ENCODE measurements around the gene SEMA3E.
"Not testable (repeated sequence)": the region's sequence is repeated elsewhere in the genome, so short reads cannot be mapped to it uniquely, and the experiment has no call there.

SEMA3E gene

DNA sequence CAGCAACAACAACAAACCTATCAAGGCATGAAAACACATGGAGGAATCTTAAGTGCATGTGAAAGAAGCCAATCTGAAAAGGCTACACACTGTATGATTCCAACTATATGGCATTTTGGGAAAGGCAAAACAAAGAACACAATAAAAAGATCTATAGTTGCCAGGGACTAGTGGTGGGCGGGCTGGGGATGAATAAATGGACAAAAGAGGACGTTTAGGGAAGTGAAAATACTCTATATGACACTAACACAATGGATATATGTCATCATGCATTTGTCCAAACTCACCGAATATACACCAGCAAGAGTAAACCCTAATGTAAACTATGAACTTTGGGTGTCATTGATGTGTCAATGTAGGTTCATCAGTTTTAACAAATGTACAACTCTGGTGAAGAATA lies 89.1 kb downstream of the SEMA3E start:
- no peak for DNase-seq (ENCODE audit: low read depth)

DNA sequence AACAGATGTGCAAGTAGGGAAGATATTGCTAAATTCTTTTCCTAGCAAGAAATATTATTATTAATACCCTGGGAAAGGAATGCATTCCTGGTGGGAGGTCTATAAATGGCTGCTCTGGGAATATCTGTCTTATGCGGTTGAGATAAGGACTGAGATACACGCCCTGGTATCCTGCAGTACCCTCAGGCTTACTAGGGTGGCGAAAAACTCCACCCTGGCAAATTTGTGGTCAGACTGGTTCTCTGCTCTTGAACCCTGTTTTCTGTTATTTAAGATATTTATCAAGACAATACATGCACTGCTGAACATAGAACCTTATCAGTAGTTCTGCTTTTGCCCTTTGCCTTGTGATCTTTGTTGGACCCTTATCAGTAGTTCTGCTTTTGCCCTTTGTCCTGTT lies 96.4 kb downstream of the SEMA3E start:
- DNase-seq (ENCODE audit: low read depth), result not testable (repeated sequence)

DNA sequence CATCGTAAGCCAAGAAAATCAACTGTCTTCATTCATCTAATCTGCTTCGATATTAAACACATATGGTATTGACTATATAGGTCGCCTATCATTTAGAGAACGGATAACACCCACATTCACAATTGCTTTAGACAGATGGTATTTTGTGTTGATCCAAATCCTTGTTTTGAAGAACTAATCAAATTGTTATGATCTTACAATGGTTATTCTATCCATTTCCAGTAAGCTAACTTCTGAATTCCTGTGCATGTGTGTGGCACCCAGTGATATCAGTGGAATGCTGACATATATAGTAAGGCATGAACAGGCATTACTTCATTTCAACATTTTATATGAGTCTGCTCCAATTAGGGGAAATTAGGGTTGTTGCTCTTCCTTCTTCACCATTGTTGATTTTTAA lies 98.8 kb downstream of the SEMA3E start:
- DNase-seq (ENCODE audit: low read depth), result peak; percentile 82

DNA sequence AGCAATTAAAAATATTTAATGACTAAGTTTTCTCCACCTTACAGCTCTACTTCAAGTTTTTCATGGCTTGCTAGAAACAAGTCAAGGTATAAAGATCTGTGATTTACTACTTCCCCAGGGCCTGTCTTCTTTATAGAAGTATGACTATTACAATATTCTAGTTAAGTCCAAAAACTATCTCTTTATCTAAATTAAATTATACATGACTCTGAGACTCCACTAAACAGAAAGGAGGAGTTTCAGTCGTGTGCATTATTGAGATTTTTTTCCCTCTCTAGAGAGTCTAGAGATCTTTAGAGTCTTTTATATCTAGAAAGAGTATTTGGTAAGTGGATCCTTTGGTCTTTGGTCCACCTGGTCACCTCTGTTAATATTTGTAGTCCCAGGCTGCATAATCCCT lies 100.7 kb downstream of the SEMA3E start:
- no peak for DNase-seq (ENCODE audit: low read depth)

DNA sequence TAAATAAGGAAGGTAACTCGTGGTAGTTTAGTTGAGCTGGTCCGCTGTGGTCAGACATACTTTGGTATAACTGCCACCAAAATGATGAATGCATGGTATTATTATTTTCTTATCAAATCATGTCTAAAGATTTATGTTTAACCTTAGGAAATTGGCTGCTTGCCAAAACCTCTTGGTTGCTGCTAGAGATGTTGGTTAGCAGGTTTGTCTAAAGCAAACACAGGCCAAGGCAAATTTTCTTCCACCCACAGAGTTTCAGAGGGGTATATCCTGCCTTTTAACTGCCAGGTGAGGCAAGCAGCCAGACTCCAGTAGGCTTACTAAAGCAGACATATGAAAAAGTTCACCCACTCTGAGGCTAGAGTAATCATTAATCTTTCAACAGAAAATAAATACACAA lies 101.4 kb downstream of the SEMA3E start:
- peak; percentile 69 for DNase-seq (ENCODE audit: low read depth)

DNA sequence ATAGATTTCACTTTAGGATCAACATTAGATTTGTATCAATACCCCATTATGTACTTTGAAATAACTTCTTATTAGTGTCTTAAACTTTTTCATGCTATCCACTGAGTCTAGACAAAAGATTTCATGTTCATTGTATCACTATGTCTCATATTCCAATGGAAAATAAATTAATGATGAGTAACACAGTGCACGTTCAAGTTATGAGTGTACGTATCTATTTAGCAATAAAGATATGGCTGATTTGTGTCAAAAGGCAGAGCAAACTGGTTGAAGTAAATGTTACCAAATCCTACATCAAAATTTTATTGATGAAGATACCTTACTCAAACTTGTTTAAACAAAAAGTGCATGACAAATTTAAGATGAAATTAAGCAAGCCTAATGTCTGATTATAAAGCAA lies 102.4 kb downstream of the SEMA3E start:
- DNase-seq (ENCODE audit: low read depth), result peak; percentile 76

DNA sequence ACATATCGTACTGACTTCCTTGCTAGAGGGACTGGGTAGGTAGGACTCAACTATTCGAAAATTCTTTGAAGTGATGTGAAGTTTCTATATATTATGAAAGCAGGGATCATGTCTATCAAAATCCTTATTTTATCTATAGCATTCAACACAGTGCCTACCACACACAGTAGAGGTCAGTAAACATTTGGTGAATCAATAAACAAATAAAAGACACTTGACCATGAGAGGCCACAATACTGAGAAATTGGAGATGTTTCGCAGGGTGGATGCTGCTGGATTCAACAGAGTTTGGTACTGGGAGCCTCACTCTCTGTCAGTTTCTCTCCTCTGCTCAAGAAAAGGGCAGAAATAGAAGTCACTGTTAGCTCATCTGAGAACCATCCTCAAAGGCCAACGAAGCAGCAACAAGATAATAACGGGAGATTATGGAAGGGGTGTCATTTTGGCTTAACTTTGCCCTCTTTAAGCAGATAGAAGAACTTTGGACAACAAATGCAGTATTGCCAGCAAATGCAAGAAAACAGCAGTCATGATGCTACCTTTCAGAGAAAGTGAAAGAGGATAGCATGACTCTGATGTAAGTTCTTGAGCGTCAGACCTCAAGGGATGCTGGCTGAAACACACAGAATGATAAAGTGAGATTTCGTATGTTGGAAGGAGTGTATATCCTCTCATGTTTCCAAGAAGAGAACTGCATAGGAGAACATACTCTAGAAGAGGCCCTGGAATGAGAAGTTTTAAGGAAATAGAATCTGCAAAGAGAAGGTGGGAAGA lies 107.6 kb downstream of the SEMA3E start:
- DNase-seq (ENCODE audit: low read depth), result no peak

DNA sequence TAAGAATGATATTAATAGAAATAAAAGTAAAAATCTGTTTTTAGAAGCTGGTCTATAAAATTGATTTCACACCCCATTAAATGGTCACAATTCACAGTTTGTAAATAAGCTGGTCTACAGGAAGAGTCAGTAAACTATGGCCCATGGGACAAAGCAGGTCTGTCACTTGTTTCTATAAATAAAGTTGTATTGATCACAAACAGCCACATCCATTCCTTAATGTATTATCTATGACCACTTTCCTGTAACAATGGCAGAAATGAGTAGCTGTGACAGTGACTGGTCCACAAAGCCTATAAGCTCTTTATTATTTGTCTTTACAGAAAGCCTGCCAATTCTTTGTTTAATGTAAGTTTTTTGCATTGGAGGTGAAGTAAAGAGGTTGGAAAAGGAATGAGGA lies 114.5 kb downstream of the SEMA3E start:
- DNase-seq (ENCODE audit: low read depth), result no peak

DNA sequence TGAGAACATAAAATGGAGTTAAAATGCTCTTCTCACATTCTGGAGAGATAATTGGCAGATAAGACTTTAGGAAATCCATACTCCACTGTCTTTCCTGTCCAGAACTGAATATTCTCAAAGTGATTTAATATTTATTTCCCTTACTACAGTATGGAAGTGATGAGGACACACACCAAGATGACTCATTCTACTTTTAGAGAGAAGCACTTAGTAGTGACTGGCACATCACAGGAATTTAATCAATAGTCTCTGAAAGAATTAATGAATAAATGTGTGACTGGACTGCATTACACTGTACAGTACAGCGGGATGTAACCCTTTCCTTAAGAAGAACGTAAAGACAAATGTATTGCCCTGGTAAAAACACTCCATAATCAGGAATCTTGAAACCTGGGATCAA lies 116.7 kb downstream of the SEMA3E start:
- peak; percentile 40 for DNase-seq (ENCODE audit: low read depth)

DNA sequence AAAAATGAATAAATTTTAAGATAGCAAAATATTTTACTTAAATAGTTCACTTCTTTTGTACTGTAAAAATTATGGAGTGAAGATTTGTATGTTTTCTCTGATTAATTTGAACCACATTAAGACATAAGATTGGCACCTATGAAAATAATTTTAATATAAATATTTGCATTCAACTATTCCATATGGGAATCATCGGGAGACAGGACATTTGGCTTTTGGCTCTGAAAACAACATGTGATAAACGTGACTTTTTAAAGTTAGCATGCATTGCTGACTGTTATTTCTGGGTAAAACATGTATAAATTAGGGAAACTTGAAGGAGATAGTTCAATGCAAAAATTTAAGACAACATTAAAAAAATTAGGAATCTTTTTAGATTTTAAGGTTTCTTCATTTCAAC lies 117.2 kb downstream of the SEMA3E start:
- DNase-seq (ENCODE audit: low read depth), result no peak

DNA sequence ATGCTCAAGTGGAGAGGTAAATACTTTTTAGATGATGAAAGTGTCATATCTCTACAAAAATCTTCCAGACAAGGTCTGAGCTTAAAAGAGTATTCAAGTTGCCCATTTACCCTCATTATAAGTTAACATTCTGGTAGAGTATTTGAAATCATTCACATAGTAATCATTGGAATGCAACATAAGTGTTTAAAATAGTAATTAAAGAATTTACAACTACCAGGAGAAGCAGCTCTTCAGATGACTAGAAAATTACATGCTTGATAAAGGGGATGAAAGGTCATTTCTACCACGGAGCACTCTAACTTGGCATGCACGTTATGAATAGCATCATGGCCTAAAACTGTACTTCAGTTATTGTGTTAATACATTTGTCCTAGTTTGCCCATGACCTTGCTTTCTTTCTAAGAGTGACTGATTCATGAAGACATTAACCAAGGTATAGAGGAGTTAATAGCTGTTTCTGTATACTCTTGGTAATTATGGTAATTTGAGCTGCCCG lies 120.0 kb downstream of the SEMA3E start:
- DNase-seq (ENCODE audit: low read depth), result no peak

DNA sequence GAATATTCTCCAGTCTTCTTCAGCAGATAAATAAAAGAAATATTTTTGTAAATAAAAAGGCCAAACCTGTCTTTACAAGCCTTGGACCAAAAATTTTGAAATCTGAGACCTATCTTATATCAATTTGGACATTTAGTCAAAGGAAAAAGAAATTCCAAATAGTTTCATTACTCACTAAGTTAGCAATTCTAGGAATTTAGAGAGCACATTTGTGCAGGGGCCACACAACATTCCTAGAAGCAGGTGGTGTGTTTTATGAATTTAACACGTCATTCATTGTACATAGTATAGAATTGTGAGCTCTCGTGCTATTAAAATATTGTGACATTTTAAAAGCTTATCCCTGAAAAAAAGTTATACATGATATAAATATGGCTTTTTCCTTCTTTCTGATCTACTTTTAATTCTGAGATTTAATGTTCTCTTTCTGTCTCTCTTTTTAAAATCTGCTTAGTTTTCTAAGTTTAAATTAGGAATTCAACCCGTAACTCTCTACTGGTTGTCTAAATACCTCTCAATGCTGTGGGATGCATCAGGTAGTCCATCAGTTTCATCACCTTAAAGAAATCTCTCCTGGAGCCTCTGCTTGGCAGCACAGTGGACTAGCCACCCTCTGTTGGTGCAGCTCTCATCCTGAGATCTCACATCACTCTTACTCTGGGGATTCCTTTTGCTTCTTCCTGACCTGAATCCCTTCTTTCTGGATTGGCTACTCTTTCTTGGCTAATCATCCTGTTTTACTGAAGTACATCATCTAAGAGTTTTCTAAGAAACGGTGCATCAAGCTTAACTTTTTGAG lies 124.5 kb downstream of the SEMA3E start:
- peak; percentile 24 for DNase-seq (ENCODE audit: low read depth)

DNA sequence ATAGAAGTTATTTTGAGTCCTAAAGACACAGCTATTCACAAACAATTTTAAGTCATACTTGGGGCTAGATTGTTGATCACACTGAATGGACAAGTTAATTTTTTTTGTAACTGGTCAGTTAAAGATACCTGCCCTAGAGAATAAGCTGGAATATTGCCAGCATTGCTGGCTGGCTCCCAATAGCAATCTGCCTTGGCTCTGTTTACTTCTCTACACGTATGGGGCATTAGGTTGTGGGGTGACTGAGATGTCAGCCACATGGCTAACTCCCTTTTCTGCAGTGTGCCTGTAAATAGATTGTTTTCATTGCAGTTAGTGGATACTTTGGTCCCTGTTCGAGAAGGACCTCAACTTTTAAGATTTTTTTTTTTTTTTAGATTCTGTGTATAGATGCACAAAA lies 128.2 kb downstream of the SEMA3E start:
- DNase-seq (ENCODE audit: low read depth), result no peak

DNA sequence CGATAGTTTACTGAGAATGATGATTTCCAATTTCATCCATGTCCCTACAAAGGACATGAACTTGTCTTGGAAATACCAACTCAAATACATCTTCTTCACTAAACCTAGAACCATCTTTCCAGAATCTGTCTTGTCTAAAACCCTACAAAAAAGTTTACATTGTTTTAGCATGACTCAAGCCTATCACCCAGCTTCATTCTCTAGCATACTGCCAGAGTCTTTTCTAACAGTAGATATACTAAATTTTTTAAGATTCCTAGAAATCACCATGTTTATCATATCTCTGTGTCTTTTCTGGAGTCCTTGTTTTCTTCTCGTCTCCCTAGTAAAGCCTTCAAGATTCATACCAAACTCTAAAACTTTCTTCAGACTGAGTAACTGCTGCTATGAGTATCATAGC lies 129.7 kb downstream of the SEMA3E start:
- peak; percentile 23 for DNase-seq (ENCODE audit: low read depth)

DNA sequence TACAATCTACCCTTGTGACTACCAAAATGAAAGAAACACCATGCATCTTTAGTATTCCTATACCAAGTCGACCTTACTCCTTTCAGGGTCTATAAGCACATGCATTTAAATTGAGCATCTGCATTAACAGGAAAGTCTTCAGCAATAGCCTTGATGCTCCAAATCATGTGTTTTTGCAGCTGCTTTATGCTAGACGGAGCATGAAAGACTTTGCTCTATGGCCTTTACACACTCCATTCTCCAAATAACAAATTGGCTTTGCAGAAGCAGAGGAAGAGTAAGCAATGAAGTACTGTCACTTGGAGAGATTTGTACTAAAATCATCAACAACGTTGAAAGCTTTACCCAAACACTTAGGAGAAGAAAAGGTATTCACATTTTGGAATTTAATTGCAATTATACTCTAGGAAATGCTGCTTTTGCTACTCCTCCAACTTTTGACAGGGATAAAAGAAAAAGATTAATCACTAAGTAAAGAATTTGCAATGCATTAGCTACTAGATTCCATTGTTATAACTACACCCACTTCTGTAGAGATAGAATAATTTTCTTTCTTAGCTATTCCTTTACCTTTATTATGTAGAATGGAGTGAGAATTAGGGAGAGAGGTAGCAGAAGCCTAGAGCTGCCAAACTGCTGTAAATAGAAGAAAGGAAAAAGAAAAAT lies 131.8 kb downstream of the SEMA3E start:
- no peak for DNase-seq (ENCODE audit: low read depth)

DNA sequence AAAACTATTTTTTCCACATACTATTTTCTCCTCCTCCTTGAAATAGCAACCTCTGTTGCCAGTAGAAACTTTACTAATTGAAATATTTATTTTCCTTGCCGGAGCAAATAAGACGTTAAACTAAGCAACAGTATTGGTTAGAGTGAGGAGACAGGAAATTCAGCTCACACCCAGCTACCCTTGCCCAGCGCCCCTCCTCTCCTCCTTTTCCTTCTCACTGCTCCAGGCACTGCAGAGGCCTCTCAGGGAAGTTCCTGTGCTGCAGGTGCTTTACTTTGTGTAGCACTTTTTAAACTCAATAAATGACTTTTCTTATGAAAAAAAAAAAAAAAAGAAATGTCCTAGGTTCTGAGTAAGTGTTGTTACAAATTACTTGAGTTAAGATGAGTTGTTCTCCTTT lies 134.0 kb downstream of the SEMA3E start:
- DNase-seq (ENCODE audit: low read depth), result no peak

DNA sequence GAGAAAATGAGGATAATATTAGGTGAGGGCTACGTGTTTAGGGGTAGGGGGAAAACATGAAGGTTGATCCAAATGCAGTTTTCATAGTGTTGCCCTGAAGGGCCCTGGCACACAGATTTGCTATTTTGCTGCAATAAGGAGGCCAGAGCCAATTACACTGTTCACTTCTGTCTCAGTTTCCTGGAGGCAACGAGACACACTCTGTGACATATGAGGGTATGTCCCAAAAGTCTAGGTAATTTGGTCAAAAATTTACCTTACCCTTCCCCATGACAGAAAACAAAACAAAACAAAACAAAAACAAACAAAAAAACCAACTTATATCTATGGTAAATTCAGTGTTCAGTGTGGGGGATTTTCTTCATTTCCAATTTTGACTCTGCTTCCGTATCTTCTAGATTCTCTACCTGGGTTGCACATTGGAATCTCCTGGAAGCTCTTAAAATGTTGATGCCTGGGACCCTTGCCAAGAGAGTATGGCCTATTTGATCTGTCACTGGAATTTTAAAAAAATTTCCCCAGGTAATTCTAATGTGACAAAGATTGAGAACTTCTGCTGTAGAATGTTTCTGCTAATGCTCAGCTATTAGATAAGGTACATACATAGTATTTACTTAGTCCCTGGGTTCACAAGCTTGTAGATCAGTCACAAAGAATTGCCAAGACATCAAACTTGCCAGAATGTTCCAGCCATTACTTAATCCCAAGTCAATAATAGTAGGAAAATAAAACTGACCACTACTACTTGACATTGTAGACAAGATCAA lies 139.5 kb downstream of the SEMA3E start:
- DNase-seq (ENCODE audit: low read depth), result no peak

DNA sequence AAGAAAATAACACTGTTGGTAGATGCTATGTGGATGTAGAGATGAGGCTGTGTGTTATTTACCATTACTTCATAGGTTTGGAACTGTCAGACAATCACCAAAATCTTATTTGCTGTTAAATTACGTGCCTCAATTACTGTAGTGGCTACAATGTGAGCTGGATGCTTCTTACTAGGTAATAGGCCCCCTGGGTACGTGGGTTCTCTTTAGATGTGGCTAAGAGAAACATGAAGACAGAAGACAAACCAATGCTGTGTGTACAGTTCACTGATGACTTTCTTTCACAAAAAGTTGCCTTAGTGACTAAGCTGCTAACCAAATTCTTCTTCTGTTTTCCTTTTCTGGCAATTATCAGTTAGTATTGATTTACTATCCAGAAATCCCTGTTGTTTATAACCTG lies 144.6 kb downstream of the SEMA3E start:
- no peak for DNase-seq (ENCODE audit: low read depth)

DNA sequence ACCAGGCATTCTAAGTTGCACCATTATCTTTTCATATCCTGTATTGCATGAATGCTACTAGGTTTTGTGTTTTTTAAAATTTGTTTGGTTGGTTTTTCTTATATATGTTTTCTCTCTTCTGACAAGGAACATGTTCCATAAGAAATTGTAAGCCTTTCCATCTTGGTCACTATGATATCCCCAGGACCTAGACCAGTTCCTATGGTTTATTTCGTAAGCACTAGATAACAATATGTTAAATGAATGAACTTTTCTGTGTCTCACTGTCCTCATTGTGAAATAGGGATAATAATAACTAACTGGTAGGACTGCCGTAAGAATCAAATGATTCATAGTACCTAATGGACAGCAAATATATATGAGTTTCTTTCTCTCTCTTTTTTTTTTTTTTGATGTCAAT lies 146.3 kb downstream of the SEMA3E start:
- DNase-seq (ENCODE audit: low read depth), result no peak

DNA sequence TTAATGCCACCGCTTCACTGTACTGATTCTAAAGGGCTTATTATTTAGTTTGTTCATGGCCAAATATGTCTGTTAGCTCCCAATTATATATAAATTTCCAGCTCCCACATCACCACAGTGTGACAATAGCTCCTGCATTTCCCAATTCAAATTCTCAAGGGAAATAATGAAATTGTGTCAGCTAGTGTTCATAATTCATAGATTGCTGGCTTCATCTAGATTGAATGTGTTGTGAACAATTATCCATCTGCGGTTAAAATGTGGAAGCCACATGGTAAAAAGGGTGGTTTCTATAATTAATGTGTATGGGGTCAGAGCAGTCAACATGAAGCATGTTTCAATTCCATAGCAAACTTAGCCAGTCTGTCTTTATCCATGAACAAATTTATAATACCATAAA lies 154.3 kb downstream of the SEMA3E start:
- DNase-seq (ENCODE audit: low read depth), result no peak

DNA sequence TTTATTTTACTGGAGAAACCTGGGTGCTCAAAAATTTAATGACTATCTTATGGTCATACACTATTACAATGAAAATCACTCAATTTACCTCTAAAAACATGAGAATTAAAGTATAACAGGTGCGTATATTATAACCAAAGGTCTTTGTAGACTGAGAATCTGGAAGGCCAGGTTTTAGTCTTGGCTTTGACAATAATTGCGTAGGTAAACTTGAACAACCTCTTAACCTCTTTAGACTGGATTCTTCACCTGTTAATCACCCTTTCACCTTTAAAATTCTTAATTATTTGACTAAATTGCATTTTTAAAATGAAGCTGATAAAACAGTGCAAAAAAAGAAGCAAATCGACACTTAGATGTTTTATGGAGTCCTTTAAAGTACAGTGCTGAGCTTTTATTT lies 156.1 kb downstream of the SEMA3E start:
- no peak for DNase-seq (ENCODE audit: low read depth)

DNA sequence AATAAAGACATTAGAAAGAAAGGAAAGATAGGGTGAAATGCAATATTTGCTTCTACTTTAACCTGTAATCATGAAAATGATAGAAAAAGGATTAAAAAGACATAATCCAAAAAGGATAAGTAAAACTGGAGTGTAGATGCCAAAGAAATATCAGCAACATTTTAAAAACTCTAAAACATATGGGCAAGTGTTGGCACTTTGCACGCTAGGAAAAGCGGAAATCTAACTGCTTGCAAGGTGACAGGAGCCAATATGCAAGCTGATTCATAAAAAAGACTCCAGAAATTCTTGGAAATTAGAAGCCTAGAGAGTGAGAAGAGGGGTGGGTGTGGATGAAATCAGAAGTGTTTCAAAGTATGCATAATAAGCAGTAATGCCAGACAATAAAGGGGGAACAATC lies 161.1 kb downstream of the SEMA3E start:
- DNase-seq (ENCODE audit: low read depth), result no peak
